H9 (cell line): ENCODE measurements around the gene ACADM. TPM values are rescaled to one million over a fixed set of nuclear protein-coding genes. Genes with fewer than 3 reads are reported as not detected.

Experiments
- DNase-seq: peaks from one replicate; pipeline ENCODE4 v3.0.0-alpha.2; 2017
- H2AFZ ChIP-seq: one replicate; pipeline ENCODE4 v1.6.1; 2013; ENCODE audit warnings: mild to moderate bottlenecking, low read length, control low read depth, moderate library complexity
- H2AK5ac ChIP-seq: 2 replicates; pipeline ENCODE4 v1.6.1; 2013; ENCODE audit warnings: low read length, control low read depth, mixed read lengths; ENCODE audit not compliant: insufficient read length
- H2BK120ac ChIP-seq: one replicate; pipeline ENCODE4 v1.6.1; 2013; ENCODE audit warnings: low read depth, mild to moderate bottlenecking, low read length, control low read depth, inconsistent platforms; ENCODE audit not compliant: poor library complexity, severe bottlenecking
- H2BK12ac ChIP-seq: 2 replicates; pipeline ENCODE4 v1.6.1; 2013; ENCODE audit warnings: low read length, control low read depth, mixed read lengths, low read depth; ENCODE audit not compliant: insufficient read length
- H2BK15ac ChIP-seq: 2 replicates; pipeline ENCODE4 v1.6.1; 2013; ENCODE audit warnings: low read depth, low read length, control low read depth
- H2BK20ac ChIP-seq: one replicate; pipeline ENCODE4 v1.6.1; 2013; ENCODE audit warnings: low read depth, mild to moderate bottlenecking, low read length, control low read depth, inconsistent platforms; ENCODE audit not compliant: poor library complexity, severe bottlenecking
- H2BK5ac ChIP-seq: 2 replicates; pipeline ENCODE4 v1.6.1; 2013; ENCODE audit warnings: low read length, control low read depth, mixed read lengths; ENCODE audit not compliant: insufficient read length
- H3K14ac ChIP-seq: 2 replicates; pipeline ENCODE4 v1.6.1; 2013; ENCODE audit warnings: low read length, control low read depth; ENCODE audit not compliant: insufficient read depth
- H3K18ac ChIP-seq: 2 replicates; pipeline ENCODE4 v1.6.1; 2013; ENCODE audit warnings: low read depth, mild to moderate bottlenecking, mixed read lengths, low read length, control low read depth; ENCODE audit not compliant: insufficient read length
- H3K23ac ChIP-seq: 2 replicates; pipeline ENCODE4 v1.6.1; 2013; ENCODE audit warnings: low read length, control low read depth, mixed read lengths, low read depth; ENCODE audit not compliant: insufficient read length
- H3K23me2 ChIP-seq: 2 replicates; pipeline ENCODE4 v1.6.1; 2013; ENCODE audit warnings: low read depth, mild to moderate bottlenecking, mixed read lengths, low read length, control low read depth; ENCODE audit not compliant: insufficient read length, poor library complexity, severe bottlenecking
- H3K27ac ChIP-seq: 2 replicates; pipeline ENCODE4 v1.5.1; 2013; ENCODE audit warnings: low read length, control low read depth, mixed read lengths, low read depth; ENCODE audit not compliant: insufficient read length
- H3K27me3 ChIP-seq: 2 replicates; pipeline ENCODE4 v1.6.1; 2013; ENCODE audit warnings: low read length, control low read depth, inconsistent platforms; ENCODE audit not compliant: insufficient read depth
- H3K4ac ChIP-seq: 2 replicates; pipeline ENCODE4 v1.6.1; 2013; ENCODE audit warnings: low read depth, mild to moderate bottlenecking, control low read depth, inconsistent platforms, low read length, moderate library complexity
- H3K4me1 ChIP-seq: 2 replicates; pipeline ENCODE4 v1.6.1; 2013; ENCODE audit warnings: low read length, control low read depth, inconsistent platforms; ENCODE audit not compliant: insufficient read depth
- H3K4me2 ChIP-seq: 2 replicates; pipeline ENCODE4 v1.6.1; 2013; ENCODE audit warnings: low read length, control low read depth, mixed read lengths; ENCODE audit not compliant: insufficient read length, insufficient read depth
- H3K56ac ChIP-seq: 2 replicates; pipeline ENCODE4 v1.6.1; 2013; ENCODE audit warnings: low read depth, mild to moderate bottlenecking, mixed read lengths, low read length, control low read depth; ENCODE audit not compliant: insufficient read length
- H3K79me1 ChIP-seq: 2 replicates; pipeline ENCODE4 v1.6.1; 2013; ENCODE audit warnings: low read depth, mild to moderate bottlenecking, moderate library complexity, low read length, control low read depth, inconsistent platforms; ENCODE audit not compliant: insufficient read depth, poor library complexity, severe bottlenecking
- H3K79me2 ChIP-seq: 2 replicates; pipeline ENCODE4 v1.6.1; 2013; ENCODE audit warnings: low read length, control low read depth, inconsistent platforms; ENCODE audit not compliant: insufficient read depth
- H3K9ac ChIP-seq: 2 replicates; pipeline ENCODE4 v1.6.1; 2013; ENCODE audit warnings: low read length, control low read depth, mixed read lengths; ENCODE audit not compliant: insufficient read length; ENCODE audit errors: extremely low read depth
- H3K9me3 ChIP-seq: one replicate; pipeline ENCODE4 v1.6.1; 2013; ENCODE audit warnings: low read depth, low read length, inconsistent platforms; ENCODE audit not compliant: control insufficient read depth
- H3T11ph ChIP-seq: one replicate; pipeline ENCODE4 v1.6.1; 2013; ENCODE audit warnings: mild to moderate bottlenecking, low read length, control low read depth, inconsistent platforms
- H4K20me1 ChIP-seq: one replicate; pipeline ENCODE4 v1.6.1; 2013; ENCODE audit not compliant: control insufficient read depth, insufficient read length, insufficient read depth
- H4K5ac ChIP-seq: 2 replicates; pipeline ENCODE4 v1.6.1; 2013; ENCODE audit warnings: low read depth, mild to moderate bottlenecking, mixed read lengths, low read length, control low read depth; ENCODE audit not compliant: insufficient read length
- H4K8ac ChIP-seq: replicated peaks from 2 replicates; pipeline ENCODE4 v1.6.1; 2013; ENCODE audit warnings: low read length, control low read depth, mixed read lengths, low read depth; ENCODE audit not compliant: insufficient read length
- H4K91ac ChIP-seq: 2 replicates; pipeline ENCODE4 v1.6.1; 2013; ENCODE audit warnings: low read depth, mild to moderate bottlenecking, moderate library complexity, mixed read lengths, low read length, control low read depth; ENCODE audit not compliant: insufficient read length
- H3K27ac Mint-ChIP-seq, 3 experiments: 2 replicates in 2 of 3; 3 replicates in 1 of 3; pipeline ENCODE4 v1.8.0; 2020 to 2021; ENCODE audit warnings: mixed read lengths in 3 of 3, mild to moderate bottlenecking in 1 of 3, moderate library complexity in 1 of 3
- H3K27me3 Mint-ChIP-seq: 2 replicates; pipeline ENCODE4 v1.8.0; 2021; ENCODE audit warnings: low read depth, mild to moderate bottlenecking, moderate library complexity, mixed read lengths
- H3K36me3 Mint-ChIP-seq, 3 experiments: 2 replicates in 2 of 3; 3 replicates in 1 of 3; pipeline ENCODE4 v1.8.0; 2020 to 2021; ENCODE audit warnings: low read depth in 3 of 3, mixed read lengths in 3 of 3; ENCODE audit not compliant: insufficient read depth in 1 of 3
- H3K4me1 Mint-ChIP-seq, 2 experiments: 2 replicates each; pipeline ENCODE4 v1.8.0; 2020; ENCODE audit warnings: mixed read lengths in 2 of 2
- H3K4me3 Mint-ChIP-seq, 2 experiments: 2 replicates in 1 of 2; 3 replicates in 1 of 2; pipeline ENCODE4 v1.8.0; 2020 to 2021; ENCODE audit warnings: mild to moderate bottlenecking in 2 of 2, mixed read lengths in 2 of 2, moderate library complexity in 1 of 2
- H3K9me3 Mint-ChIP-seq, 2 experiments: 2 replicates in 1 of 2; 3 replicates in 1 of 2; pipeline ENCODE4 v1.8.0; 2020; ENCODE audit warnings: mild to moderate bottlenecking in 2 of 2, mixed read lengths in 2 of 2, moderate library complexity in 1 of 2
- CTCF ChIP-seq: fragments of 200-600 bp; sonication (generic); conservative IDR thresholded peaks from 3 replicates; pipeline ENCODE4 v1.8.0; 2021; ENCODE audit warnings: antibody characterized with exemption, mild to moderate bottlenecking
- WGBS: extraction: QIAGEN DNeasy Blood & Tissue Kit; methylation state at CpG from one replicate; pipeline ENCODE4 v1.1.7; 2013; ENCODE audit warnings: missing lambda C conversion rate, low lambda C conversion rate, mixed read lengths; ENCODE audit not compliant: insufficient read length; ENCODE audit errors: extremely low coverage; 5-methylcytosine and 5-hydroxymethylcytosine counted together
- total RNA-seq: library from RNA; stranded (reverse); gene quantifications from 2 replicates; pipeline ENCODE4 v1.2.1, GENCODE V29; 2021

ACADM gene
- total RNA-seq, 1 experiment from 2014 or later, result 51.3 TPM

GRCh38 chr1:75812065-75812464 lies 87.6 kb downstream of the ACADM start:
- Histone ChIP-seq H3K23ac (no peak overlapping the region), H3K27ac (no peak overlapping the region)
- TF ChIP-seq CTCF, result no peak

More at GRCh38 chr1:75812065-75812464, 87.6 kb downstream of the ACADM start:
- Histone ChIP-seq H3K56ac (no peak overlapping the region), H2AK5ac (no peak overlapping the region), H3K9me3 (no peaks in the 10 kb centered on the region), H4K20me1 (no peaks in the 10 kb centered on the region), H2AFZ (no peak overlapping the region), H2BK5ac (no peak overlapping the region), H3K4me1 (no peaks in the 10 kb centered on the region), H3K4me2 (no peak overlapping the region), H2BK20ac (no peak overlapping the region), H3K18ac (no peak overlapping the region), H3K4ac (no peak overlapping the region), H3K23me2 (no peaks in the 10 kb centered on the region), H4K5ac (no peak overlapping the region), H2BK12ac (no peak overlapping the region), H2BK120ac (no peak overlapping the region), H3K79me2 (no peaks in the 10 kb centered on the region), H3K27me3 (no peaks in the 10 kb centered on the region), H4K91ac (no peak overlapping the region), H4K8ac (no peak overlapping the region), H2BK15ac (no peak overlapping the region), H3K14ac (no peak overlapping the region), H3K9ac (no peak overlapping the region), H3K79me1 (no peaks in the 10 kb centered on the region), H3T11ph (no peak overlapping the region)
- H3K27ac Mint-ChIP-seq, result no peak overlapping the region
- H3K4me1 Mint-ChIP-seq, result no peaks in the 10 kb centered on the region
- no peaks in the 10 kb centered on the region for H3K36me3 Mint-ChIP-seq
- no peak for DNase-seq
- no peaks in the 10 kb centered on the region for H3K27me3 Mint-ChIP-seq
- no peaks in the 10 kb centered on the region for H3K9me3 Mint-ChIP-seq
- WGBS, result no CpG with 5 or more reads among the region's 3 CpGs
- H3K4me3 Mint-ChIP-seq, result no peak overlapping the region

Other genes starting within 250 kb of the ACADM start
- 2.1 and 2.4 TPM in 2 replicates for gene SLC44A5, start 113.6 kb upstream of the ACADM start, total RNA-seq
- gene RABGGTB, start 61.5 kb downstream of the ACADM start, total RNA-seq, result 151 and 162 TPM in 2 replicates
- 0.53 and 0.63 TPM in 2 replicates for gene MSH4, start 72.2 kb downstream of the ACADM start, total RNA-seq
- gene ASB17, start 207.7 kb downstream of the ACADM start, total RNA-seq, result not detected in 2 replicates